Measurements from ENCODE around the gene TMEM132D.

GRCh38 chr12:129696405-129696804 lies 207.4 kb downstream of the TMEM132D start:
- TF ChIP-seq GATA3 (IDR thresholded peaks at IDR 0.05; ENCODE audit: low read depth, low read length) (no peak), GATA2 (IDR thresholded peaks at IDR 0.05; ENCODE audit: low read depth, low read length) (no peak)
